GM18873 (cell line): Measurements from ENCODE around the gene GRIA4.
"Not testable (repeated sequence)": the region's sequence is repeated elsewhere in the genome, so short reads cannot be mapped to it uniquely, and the experiment has no call there.

ENCODE experiments used
- ATAC-seq: cut with Tn5 transposase; IDR thresholded peaks from one replicate; pipeline ENCODE4 v1.9.1; 2021; ENCODE audit warnings: mild to moderate bottlenecking, moderate library complexity, moderate number of reproducible peaks; ENCODE audit not compliant: unreplicated experiment, low FRiP score

GRIA4 gene

DNA sequence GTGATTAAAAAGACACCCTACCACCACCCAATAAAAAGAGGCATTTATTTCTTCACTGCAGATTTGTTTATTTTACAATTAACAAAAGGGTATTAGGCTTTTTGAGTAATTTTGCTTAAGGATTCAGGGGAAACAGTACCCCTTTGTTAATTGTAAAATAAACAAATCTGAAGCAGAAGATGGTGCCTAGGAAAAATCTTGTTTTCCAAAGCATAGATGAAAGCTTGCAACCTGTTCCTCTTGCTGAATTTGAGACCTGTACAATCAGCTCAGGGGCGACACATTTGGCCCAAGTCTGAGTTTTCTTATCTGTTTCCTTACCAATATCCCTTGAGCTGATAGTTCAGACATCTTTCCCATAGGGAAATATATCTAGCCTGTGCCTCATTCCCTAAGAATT lies 171.9 kb downstream of the GRIA4 start:
- no peak for ATAC-seq

DNA sequence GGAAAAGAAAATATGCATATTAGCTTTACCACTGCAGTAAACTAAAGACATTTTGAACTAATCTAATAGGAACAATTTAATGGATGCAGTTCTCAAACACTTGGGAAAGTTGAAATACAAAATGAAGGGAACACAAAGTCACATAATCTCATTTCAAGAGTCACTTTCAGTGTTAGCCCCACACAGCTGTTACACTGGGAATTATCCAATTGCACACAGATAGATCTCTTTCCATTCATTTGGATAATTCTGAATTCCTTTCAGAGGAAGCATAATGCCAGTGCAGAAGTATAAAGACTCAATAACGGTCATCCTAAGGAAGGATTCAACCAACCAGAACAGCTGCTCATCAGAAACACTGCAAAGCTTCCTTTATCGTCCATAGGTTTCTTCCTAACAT lies 173.3 kb downstream of the GRIA4 start:
- ATAC-seq: no peak

- ATAC-seq: not testable (repeated sequence)
These were observed 176.0 kb downstream of the GRIA4 start for GRCh38 chr11:105785850-105786249.

DNA sequence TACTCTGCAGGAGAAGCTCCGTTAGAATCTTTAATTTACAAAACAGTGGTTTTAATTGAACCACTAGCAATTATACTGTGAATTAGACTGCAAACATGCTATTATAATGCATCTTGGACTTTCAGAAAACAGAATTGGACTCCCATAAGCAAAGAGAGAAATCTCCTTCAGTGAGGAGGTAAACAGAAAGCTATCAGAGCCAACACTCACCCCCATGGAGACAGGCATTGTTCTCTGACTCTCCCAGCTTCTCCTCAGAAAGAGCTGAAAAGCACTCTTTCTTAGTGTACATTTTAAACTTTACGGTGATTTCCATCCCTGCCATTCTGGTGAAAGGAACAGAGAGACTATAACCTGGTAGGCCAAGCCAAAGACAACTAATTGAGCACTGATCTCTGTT lies 176.9 kb downstream of the GRIA4 start:
- no peak for ATAC-seq

GRCh38 chr11:105789579-105790420 lies 179.9 kb downstream of the GRIA4 start:
- ATAC-seq: no peak

GRCh38 chr11:105790840-105791239 lies 181.0 kb downstream of the GRIA4 start:
- ATAC-seq: no peak

- ATAC-seq: no peak
These were observed 183.2 kb downstream of the GRIA4 start for GRCh38 chr11:105793092-105793491.

DNA sequence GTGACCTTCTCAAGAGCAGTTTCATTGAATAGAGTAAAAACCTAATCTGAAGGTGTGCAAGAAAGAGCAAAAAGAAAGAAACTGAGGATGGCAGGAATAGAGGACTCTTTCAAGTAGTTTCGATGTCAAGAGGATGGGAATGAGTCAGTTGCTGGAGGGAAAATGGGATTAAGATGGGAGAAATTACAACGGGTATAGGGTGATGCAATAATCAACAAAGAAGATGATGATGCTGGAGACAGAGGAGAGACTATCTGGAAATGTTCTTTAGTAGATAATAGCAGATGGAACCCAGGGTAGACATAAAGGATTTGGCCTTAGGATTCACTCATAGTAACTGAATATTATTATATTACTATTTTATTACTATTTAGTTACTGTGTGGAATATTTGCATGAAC lies 189.4 kb downstream of the GRIA4 start:
- ATAC-seq: no peak

DNA sequence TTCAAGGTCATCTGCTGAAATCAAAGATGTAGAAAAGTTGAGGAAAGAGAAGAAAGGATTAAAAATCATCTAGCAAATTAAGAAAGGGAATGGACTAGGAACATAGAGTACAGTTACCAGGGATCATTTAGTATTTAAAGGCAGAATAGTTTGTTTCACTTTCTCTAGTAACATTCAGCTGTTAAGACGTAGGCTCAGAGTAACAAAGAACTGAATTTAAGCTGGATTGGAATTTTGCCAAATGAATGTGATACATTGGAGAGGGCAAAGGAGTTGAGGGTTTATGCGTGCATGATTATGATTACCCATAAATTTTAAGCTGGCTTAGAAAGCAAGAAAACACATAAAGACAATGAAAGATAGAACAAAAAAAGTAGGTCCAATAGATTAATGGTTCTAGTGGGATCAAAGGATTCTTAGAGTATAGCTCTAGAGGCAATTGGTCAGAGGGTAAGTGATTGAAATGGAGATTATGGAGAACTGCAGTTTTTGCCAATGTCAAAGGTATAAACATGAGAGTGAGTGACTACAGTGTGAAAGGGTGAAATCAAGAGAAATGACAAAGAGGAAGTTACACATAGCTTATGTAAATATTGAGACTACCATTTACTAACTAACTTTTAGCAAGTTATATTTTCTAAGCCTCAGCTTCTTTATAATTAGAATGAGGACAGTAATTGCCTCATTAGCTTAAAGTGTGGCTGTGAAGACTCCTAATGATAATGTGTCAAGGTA lies 190.0 kb downstream of the GRIA4 start:
- no peak for ATAC-seq

- ATAC-seq: no peak
These were observed 192.5 kb downstream of the GRIA4 start for GRCh38 chr11:105802390-105802789.

- no peak for ATAC-seq
These were observed 201.4 kb downstream of the GRIA4 start for GRCh38 chr11:105811242-105811641.

GRCh38 chr11:105821372-105821771 lies 211.5 kb downstream of the GRIA4 start:
- ATAC-seq: no peak

DNA sequence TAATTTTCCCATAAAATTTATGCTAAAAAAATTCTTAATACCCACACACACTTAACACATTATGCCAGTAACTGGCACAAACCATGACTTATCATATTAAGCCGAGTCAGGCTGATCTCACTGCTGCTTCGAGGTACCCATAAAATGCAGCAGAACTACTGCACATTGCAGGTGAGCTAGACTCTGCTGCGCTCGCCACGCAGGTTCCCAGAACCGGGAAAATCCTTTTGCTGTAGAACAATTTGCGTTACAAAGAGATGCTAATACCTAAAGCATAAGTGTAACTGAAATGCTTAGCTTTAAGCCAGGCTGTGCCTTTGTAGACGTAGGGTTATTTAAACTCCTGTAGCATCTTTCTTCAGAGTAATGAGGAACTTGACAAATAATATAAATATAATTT lies 211.9 kb downstream of the GRIA4 start:
- ATAC-seq: no peak

- ATAC-seq: no peak
These were observed 213.7 kb downstream of the GRIA4 start for GRCh38 chr11:105823495-105824033.

- ATAC-seq: no peak
These were observed 214.7 kb downstream of the GRIA4 start for GRCh38 chr11:105824457-105825013.

GRCh38 chr11:105825141-105825540 lies 215.3 kb downstream of the GRIA4 start:
- no peak for ATAC-seq

- ATAC-seq: no peak
These were observed 218.0 kb downstream of the GRIA4 start for GRCh38 chr11:105827906-105828305.

- peak; percentile 87 for ATAC-seq
These were observed 219.2 kb downstream of the GRIA4 start for GRCh38 chr11:105829084-105829483.

GRCh38 chr11:105834461-105834860 lies 224.6 kb downstream of the GRIA4 start:
- no peak for ATAC-seq

GRCh38 chr11:105838668-105839384 lies 229.0 kb downstream of the GRIA4 start:
- ATAC-seq: no peak

DNA sequence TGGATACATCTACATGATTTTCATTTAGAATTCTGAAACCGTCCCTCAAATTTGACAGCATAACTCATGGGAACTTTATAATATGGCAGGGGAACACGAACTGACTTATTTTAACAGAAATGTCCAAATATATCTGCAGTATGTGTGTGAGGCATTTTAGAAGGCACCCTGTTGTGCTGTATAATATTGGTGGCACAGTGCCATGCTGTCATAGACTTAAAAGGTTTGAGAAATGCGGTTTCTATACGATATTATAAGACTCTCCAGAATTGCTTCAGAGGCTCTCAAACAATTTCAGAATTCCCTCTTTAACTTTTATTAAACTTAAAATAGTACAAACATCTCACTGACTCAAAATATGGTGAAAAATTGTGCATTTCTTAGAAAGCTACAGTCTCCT lies 230.5 kb downstream of the GRIA4 start:
- no peak for ATAC-seq
